ENCODE measurements around the gene ZNF213.

DNA sequence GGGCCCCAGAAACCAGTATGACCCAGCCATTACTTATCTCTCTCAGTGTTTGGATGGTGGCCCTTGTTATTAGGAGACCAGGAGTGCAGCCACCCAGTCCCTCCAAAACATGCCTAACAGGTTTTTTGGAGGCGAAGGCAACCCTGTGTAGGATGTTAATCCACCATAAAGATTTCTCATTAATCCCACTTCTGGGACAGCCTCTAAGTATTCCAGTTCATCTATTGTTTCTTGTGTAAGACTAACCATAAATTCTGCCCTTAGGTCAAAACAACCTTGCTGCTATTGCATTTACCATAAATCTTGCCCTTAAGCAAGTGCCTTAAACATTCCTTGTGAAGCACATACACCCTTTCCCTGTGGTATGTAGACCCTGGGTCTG, 31.7 kb downstream of the ZNF213 start:
- TF ChIP-seq, protein P1, sequence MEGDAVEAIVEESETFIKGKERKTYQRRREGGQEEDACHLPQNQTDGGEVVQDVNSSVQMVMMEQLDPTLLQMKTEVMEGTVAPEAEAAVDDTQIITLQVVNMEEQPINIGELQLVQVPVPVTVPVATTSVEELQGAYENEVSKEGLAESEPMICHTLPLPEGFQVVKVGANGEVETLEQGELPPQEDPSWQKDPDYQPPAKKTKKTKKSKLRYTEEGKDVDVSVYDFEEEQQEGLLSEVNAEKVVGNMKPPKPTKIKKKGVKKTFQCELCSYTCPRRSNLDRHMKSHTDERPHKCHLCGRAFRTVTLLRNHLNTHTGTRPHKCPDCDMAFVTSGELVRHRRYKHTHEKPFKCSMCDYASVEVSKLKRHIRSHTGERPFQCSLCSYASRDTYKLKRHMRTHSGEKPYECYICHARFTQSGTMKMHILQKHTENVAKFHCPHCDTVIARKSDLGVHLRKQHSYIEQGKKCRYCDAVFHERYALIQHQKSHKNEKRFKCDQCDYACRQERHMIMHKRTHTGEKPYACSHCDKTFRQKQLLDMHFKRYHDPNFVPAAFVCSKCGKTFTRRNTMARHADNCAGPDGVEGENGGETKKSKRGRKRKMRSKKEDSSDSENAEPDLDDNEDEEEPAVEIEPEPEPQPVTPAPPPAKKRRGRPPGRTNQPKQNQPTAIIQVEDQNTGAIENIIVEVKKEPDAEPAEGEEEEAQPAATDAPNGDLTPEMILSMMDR (IDR thresholded peaks at IDR 0.05) = no peak
- TF ChIP-seq POLR2AphosphoS5 (IDR thresholded peaks at IDR 0.05; ENCODE audit: low read depth, low read length) (no peak), TCF7L2 (IDR thresholded peaks at IDR 0.05; ENCODE audit: low read depth, low read length) (no peak), REST (IDR thresholded peaks at IDR 0.05; ENCODE audit: insufficient read depth in 1 of 2, low read depth in 2 of 2, low read length in 1 of 2) (no peak), SIN3A (IDR thresholded peaks at IDR 0.05; ENCODE audit: borderline replicate concordance, insufficient read depth, low read depth, low read length) (no peak)

All from Panc1 (cell line).